Ecto neural progenitor cell (in vitro differentiated cells): ENCODE measurements around the gene SRP72.
A peak's percentile ranks its signal among the peaks of the same experiment; 100 is the strongest.
"Not testable (repeated sequence)": the region's sequence is repeated elsewhere in the genome, so short reads cannot be mapped to it uniquely, and the experiment has no call there.

ENCODE experiments used
- DNase-seq: peaks from one replicate; pipeline ENCODE4 v3.0.0-alpha.2; 2018; ENCODE audit warnings: low spot score

The SRP72 gene

GRCh38 chr4:56467284-56468096 lies at the start of gene SRP72:
TSS of gene SRP72 (plus strand) at chr4:56467617. CDS start at chr4:56467636, 19 bp downstream.
- DNase-seq, result peak; percentile 91

- DNase-seq, result no peak
Measured at GRCh38 chr4:56424176-56424575, 43.2 kb upstream of the SRP72 start.

GRCh38 chr4:56424697-56425514 lies 42.5 kb upstream of the SRP72 start:
- DNase-seq, result no peak

GRCh38 chr4:56425518-56425917 lies 41.9 kb upstream of the SRP72 start:
- no peak for DNase-seq

GRCh38 chr4:56426273-56426672 lies 41.1 kb upstream of the SRP72 start:
- no peak for DNase-seq

GRCh38 chr4:56427179-56427578 lies 40.2 kb upstream of the SRP72 start:
- DNase-seq, result no peak

GRCh38 chr4:56430203-56430602 lies 37.2 kb upstream of the SRP72 start:
- DNase-seq, result no peak

GRCh38 chr4:56433280-56433679 lies 34.1 kb upstream of the SRP72 start:
- DNase-seq, result no peak

- DNase-seq, result peak; percentile 84
Measured at GRCh38 chr4:56434599-56435139, 32.7 kb upstream of the SRP72 start.

GRCh38 chr4:56435140-56435926 lies 32.1 kb upstream of the SRP72 start, which contains the start of gene PPAT:
TSS of gene PPAT (minus strand) at chr4:56435615. CDS start at chr4:56435477, 138 bp downstream.
- DNase-seq, result peak; percentile 99

GRCh38 chr4:56438766-56439165 lies 28.7 kb upstream of the SRP72 start:
- DNase-seq, result no peak

- DNase-seq, result no peak
Measured at GRCh38 chr4:56440983-56441382, 26.4 kb upstream of the SRP72 start.

GRCh38 chr4:56444719-56445118 lies 22.7 kb upstream of the SRP72 start:
- no peak for DNase-seq

GRCh38 chr4:56445699-56446098 lies 21.7 kb upstream of the SRP72 start:
- no peak for DNase-seq

GRCh38 chr4:56448301-56448700 lies 19.1 kb upstream of the SRP72 start:
- DNase-seq, result no peak

GRCh38 chr4:56449475-56449874 lies 17.9 kb upstream of the SRP72 start:
- DNase-seq, result not testable (repeated sequence)

- DNase-seq, result no peak
Measured at GRCh38 chr4:56450342-56450741, 17.1 kb upstream of the SRP72 start.

- DNase-seq, result no peak
Measured at GRCh38 chr4:56460085-56460484, 7.3 kb upstream of the SRP72 start.

GRCh38 chr4:56462157-56462556 lies 5.3 kb upstream of the SRP72 start:
- DNase-seq, result no peak

GRCh38 chr4:56463711-56464110 lies 3.7 kb upstream of the SRP72 start:
- DNase-seq, result no peak

GRCh38 chr4:56464581-56464980 lies 2.8 kb upstream of the SRP72 start:
- no peak for DNase-seq
